Inflammatory macrophage treated with lipopolysaccharide for 1 hour (primary cell): Measurements from ENCODE around the gene NOP14.
"Not testable (repeated sequence)": the region's sequence is repeated elsewhere in the genome, so short reads cannot be mapped to it uniquely, and the experiment has no call there.

Source experiments
- DNase-seq, 2 donors: peaks; one replicate each; pipeline ENCODE4 v3.0.0-alpha.2; 2020 to 2022

The NOP14 gene

GRCh38 chr4:2930135-2930757 is 33.0 kb downstream of the NOP14 start:
- DNase-seq: no peak

GRCh38 chr4:2929469-2929868 is 33.7 kb downstream of the NOP14 start:
- no peak for DNase-seq

- DNase-seq: no peak
These were observed 34.7 kb downstream of the NOP14 start for GRCh38 chr4:2928242-2929176.

DNA sequence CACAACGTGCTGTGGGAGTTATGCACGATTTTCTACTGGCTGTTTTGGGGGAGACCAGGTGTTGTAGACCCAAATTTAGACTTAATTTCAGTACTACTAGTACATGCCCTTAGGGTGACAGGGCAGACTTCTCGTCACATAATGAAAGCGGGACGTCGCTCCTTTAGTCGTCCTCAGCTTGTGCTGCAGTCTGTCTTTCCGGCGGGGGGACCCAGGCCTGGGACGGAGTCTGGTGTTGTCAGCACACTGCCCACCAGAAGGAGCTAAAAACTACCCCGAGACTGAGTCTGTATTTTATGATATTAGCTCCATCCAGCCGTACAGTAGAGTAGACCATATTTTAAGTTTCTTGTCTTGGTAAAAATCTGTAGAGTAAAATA is 35.5 kb downstream of the NOP14 start:
- no peak for DNase-seq

DNA sequence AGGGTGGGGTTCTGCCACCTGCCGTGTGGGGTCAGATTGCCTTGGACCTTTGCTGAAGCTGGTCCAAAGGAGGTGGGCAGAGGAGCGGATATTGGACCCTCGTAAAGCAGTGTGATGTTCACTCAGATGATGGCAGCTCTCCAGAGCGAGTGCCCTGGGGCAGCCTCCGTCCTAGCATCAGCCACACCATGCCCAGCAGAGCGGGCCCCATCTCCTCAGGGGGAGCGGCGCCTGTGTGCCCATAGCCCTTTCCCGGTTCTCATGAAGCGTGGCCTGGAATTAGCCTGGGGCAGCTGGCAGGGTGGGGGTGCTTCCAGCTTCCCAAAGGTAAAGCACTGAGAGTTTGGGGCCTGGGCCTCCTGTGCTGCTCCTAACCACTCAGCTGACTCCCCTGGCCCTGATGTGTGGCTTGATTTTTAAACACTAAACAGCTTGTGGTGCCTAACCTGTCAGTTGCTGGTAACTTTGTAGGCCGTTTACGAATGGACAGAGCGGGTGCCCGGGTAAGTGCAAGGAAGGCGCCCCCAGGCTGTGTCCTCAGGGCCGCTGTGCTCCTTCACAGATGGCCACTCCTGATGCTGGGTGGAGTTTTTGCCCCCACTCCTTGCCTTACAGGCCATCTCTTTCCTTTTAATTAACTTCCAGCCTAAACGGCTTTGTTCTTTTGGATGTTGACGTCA is 36.0 kb downstream of the NOP14 start:
- DNase-seq: no peak

DNA sequence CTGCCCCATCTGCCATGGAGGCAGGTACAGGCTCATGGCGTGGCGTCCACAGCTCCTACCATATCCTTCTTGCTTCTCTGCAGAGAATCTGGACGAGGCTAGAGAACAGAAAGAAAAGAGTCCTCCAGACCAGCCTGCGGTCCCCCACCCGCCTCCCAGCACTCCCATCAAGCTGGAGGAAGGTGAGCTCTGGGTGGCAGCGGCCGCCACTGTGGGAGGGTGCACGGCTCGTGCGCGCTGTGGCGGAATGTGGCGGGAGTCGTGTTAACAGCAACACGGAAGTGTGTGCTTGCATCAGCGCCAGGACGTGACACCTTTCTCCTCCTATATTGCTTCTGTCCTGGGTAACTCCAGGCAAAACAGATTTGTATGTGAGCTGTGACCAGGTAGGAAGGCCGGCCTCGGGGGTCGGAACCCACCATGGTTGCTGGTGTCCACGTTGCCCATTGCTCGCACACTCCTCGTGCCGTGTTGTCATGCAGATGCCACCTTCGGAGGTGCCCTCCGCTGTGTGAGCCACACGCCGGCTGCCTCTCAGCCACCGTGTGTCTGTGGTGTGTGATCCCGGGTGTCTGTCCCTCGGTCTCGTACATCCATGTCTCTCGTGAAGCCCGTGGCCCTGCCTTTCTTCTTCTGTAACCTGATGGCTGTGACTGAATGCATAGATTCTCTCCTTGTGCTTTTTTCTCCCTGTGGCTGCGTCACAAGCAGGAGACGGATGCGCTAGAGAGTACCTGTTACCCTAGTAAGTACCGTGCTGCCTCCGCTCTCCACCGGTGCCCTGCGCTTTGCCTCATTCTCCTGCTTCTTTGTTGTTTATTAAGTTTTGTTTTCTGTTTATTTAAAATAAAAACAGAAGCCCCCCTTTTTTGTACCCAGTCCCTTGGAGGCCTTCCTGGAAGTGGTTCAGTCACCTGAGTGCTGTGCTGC is 37.0 kb downstream of the NOP14 start:
- DNase-seq: no peak

DNA sequence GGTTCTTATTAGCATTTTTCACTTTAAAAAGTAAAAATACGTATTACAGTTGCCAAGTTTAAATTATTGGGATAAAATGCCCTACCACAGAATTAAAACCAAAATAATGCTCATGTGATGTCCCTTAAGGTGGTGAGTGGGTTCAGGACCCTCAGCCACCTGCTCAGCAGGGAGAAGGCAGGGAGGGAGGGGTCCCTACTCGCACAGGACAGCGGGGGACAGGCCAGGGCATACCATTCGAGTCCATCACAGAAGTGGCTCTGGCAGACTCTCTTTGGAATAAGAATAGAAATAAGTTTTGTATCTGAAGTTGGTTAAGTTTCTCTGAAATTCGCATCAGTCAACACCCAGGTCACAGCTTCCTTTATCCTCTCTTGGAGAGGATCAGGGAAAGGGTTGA is 37.7 kb downstream of the NOP14 start:
- DNase-seq: no peak

GRCh38 chr4:2924765-2925301 is 38.4 kb downstream of the NOP14 start:
- no peak for DNase-seq

- DNase-seq: no peak
These were observed 38.9 kb downstream of the NOP14 start for GRCh38 chr4:2924286-2924685.

GRCh38 chr4:2923668-2924173 is 39.5 kb downstream of the NOP14 start:
- DNase-seq: no peak

GRCh38 chr4:2923141-2923551 is 40.1 kb downstream of the NOP14 start:
- DNase-seq: peak; percentile 55 to 90

DNA sequence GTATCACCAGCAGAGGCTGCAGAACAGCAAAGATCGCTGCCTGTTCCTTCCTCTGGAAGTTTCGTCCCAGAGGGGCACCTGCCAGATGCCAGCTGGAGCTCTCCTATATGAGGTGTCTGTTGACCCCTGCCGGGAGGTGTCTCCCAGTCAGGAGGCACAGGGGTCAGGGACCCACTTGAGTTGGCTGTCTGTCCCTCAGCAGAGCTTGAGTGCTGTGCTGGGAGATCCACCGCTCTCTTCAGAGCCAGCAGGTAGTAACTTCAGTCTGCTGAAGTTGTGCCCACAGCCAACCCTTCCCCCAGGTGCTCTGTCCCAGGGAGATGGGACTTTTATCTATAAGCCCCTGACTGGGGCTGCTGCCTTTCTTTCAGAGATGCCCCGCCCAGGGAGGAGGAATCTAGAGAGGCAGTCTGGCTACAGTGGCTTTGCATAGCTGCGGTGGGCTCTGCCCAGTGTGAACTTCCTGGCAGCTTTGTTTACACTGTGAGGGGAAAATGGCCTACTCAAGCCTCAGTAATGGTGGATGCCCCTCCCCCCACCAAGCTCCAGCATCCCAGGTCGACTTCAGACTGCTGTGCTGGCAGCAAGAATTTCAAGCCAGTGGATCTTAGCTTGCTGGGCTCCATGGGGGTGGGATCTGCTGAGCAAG is 40.6 kb downstream of the NOP14 start:
- DNase-seq: not testable (repeated sequence)

DNA sequence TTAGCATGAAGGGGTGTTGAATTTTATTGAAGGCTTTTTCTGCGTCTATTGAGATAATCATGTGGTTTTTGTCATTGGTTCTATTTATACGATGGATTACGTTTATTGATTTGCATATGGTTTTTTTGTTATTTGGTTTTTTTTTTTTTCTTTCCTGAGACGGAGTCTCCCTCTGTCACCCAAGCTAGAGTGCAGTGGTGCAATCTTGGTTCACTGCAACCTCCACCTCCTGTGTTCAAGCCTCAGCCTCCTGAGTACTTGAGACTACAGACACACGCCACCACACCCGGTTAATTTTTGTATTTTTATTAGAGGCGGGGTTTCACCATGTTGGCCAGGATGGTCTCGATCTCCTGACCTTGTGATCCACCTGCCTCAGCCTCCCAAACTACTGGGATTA is 44.5 kb downstream of the NOP14 start:
- not testable (repeated sequence) for DNase-seq

DNA sequence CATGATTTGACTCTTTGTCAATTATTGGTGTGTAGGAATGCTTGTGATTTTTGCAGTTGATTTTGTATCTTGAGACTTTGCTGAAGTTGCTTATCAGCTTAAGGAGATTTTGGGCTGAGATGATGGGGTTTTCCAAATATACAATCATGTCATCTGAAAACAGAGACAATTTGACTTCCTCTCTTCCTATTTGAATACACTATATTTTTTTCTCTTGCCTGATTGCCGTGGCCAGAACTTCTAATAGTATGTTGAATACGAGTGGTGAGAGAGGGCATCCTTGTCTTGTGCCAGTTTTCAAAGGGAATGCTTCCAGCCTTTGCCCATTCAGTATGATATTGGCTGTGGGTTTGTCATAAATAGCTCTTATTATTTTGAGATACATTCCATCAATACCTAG is 44.9 kb downstream of the NOP14 start:
- not testable (repeated sequence) for DNase-seq

DNA sequence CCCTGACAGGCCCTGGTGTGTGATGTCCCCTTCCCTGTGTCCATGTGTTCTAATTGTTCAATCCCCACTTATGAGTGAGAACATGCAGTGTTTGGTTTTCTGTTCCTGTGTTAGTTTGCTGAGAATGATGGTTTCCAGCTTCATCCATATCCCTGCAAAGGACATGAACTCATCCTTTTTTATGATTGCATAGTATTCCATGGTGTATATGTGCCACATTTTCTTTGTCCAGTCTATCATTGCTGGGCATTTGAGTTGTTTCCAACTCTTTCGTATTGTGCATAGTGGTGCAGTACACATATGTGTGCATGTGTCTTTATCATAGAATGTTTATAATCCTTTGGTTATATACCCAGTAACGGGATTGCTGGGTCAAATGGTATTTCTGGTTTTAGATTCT is 46.5 kb downstream of the NOP14 start:
- not testable (repeated sequence) for DNase-seq

DNA sequence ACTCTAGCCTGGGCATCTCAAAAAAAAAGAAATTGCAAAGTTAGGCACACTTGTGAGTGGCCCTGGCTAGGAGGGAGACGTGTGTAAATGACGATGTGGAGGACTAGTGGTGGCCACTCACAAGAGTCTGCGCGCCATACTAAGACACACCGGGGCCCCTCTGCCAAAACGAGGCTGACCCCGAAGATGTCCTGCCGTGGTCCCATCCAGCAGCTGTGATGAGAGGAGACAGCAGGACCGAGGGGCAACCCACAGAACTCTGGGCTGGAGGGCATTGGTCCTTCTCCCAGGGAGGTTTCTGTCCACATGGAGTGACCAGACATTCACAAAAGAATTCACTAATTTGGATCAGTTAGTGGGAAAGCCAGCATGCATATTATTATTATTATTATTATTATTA is 47.4 kb downstream of the NOP14 start:
- no peak for DNase-seq

DNA sequence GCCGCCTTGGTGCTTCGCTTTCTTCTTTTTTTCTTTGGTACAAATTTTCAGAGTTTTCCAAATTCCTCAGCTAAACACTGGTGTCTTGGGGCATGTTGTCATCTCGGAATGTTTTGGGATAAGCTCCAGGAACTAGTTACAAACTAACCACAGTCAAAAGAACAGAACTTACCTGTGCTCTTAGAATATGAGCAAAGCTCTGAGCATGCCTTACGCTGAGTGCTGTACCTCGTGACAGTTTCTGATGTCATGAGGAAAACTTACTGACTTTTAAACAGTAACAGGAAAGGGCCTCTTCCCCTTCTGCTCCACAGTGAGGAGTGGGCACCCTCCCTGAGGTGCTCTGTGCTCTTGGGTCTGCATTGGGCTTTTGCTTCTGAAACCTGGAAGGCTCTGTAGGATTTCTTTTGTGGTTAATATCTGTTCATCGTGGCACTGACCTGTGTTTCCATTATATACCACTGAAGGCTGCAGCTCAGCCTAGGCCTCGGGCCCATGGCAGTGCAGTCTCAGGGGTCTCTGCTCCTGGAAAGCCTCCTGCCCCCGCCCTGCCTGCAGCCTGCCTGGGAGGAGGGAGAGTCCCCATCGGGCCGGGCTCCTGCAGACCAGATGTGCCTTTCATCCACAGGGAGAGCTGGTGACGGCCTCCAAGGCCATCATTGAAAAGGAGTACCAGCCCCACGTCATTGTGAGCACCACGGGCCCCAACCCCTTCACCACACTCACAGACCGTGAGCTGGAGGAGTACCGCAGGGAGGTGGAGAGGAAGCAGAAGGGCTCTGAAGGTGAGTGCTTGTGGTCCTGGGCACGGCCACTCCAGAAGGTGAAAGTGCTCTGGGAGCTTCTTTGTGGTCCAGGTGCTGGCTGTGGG is 48.7 kb downstream of the NOP14 start:
- no peak for DNase-seq

- DNase-seq: no peak
These were observed 50.0 kb downstream of the NOP14 start for GRCh38 chr4:2913168-2913567.

DNA sequence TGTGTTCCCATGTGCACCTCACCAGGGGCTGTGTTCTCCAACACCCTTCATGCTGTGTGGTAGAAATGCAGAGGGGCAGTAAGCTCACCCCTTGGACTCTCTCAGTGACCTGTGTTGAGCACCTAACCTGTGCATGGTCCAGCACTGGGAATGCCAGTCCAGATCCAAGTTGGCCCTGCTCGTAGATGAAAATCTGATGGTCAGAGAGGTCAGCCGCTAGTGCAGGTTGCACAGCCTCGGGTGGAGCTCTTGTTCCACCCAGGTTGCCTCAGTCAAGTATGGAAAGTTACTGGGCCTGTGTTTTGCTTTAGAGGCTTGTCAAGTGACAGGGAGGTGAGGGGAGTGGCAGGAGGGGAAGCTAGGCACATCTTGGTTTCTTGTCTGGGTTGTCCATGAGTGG is 51.3 kb downstream of the NOP14 start:
- no peak for DNase-seq

GRCh38 chr4:2910409-2910808 is 52.8 kb downstream of the NOP14 start:
- DNase-seq: no peak

DNA sequence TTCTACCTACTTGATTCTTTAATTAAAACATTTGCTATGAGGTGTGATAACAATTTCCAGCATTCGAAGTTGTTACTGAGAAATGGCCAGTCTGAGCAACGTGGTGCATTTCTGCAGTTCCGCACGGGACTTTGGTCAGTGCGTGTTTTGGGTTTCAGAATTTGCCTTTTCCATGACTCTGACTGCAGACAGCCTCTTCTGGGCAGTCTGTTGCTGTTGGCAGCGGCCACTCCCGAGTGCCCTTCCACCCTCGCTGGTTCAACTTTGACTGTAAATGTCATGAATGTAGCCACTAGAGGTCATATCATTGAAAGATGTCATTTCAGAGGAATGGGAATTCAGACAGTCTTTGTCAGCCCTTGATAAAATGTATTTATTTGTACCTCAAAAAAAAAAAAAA is 53.6 kb downstream of the NOP14 start:
- DNase-seq: no peak
